ENCODE measurements around the gene ACP4. TPM values are rescaled to one million over a fixed set of nuclear protein-coding genes. Genes with fewer than 3 reads are reported as not detected.
"Not testable (repeated sequence)": the region's sequence is repeated elsewhere in the genome, so short reads cannot be mapped to it uniquely, and the experiment has no call there.

Gene ACP4
- total RNA-seq, 1 donor from 2014 or later, result not detected

DNA sequence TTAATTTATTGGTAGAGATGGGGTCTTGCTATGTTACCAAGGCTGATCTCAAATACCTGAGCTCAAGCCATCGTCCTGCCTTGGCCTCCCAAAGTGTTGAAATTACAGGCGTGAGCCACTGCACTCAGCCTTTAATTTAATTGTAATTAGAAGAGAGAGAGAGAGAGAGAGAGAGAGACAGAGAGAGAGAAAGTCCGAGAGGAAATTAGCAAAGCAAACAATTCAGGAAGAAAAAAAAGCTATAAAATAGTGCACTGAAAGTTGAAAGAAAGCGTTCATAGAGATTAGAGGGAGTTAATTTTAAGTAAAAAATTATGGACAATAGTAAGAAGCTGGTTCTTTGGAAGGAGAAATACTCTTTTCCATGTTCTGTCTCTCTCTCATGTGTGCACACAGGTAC is 13.0 kb upstream of the ACP4 start:
- no peak for DNase-seq

DNA sequence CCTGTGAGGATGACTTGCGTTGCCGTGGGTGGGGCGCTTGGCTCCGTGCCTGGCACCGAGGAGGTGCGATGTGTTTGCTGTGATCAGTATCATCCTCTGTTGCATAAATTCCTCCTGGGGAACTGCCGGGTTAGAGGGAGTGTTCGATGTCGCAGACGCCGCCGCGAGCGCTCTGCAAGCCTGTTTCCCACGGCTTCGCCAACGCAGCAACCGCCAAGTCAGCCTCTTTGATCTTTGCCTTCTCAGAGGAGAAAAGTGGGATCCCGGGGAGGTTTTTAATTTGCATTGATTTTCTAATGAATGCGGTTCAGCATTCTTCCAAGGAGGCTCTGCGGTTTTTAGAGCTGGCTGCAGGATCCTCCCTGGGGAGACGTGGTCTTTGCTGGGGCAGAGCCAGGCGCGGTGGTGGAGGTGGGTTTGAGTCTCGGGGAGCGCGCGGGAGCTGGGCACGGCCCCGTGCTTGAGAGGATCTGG is 12.3 kb upstream of the ACP4 start:
- no peak for DNase-seq

DNA sequence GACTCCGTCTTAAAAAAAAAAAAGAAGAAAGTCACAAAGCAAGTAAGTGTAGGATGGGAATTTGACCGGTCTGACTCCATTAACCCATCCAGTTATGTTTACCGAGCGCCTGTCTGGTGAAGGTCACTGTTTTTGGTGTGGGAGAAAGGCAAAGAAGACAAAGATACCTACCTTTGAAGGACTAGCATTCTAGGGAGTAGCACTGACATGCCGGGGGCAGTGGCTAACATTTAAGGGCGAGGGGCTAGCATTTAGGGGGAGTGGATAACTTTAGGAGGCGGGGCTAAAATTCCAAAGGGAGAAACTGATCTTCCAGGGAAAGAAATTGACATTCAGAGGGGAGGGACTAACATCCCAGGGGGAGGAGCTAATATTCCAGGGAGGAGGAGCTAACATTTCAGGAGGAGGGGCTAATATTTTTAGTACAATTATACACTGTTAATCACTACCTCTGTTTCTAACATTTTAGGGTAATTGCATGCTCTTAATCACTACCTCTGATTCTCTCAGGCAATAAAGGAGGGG is 11.2 kb upstream of the ACP4 start:
- no peak for DNase-seq

DNA sequence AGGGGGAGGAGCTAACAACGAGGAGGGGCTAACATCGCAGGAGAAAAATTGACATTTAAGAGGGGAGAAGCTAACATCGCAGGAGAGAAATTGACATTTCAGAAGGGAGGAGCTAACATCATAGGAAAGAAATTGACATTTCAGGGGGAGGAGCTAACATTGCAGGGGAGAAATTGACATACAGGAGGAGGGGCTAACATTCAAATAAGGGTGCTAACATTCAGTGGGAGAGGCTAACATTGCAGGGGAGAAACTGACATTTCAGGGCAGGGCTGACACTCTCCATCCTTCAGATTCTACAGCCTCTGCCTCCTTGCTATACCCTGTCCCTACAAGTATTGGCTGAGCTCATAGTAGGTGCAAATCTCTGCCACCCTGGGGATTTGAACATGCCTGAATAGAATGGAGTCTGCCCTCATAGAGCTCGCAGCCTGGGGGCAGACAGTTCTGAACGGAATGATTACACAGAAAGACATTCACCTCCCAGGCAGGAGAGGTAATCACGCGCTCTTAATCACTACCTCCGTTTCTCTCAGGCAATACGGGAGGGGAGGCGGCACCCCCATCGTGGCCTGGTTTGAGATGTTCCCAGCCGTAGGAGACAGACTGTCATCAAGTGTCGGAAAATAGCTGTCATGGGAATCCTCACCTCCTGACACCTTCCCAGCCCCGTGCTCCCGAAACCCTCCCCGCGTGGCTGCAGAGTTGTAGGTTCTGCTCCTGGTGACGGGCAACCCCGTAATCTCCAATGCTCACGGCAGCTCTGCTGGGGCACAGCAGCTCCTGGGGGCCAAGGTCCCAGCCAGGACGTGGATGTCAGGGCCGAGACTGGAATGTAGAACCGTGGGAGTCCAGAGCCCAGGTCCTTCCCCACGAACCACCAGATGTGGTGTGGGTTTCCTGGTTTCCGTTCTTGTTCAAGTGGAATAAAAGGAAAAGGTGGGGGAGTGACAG is 10.4 kb upstream of the ACP4 start:
- no peak for DNase-seq

DNA sequence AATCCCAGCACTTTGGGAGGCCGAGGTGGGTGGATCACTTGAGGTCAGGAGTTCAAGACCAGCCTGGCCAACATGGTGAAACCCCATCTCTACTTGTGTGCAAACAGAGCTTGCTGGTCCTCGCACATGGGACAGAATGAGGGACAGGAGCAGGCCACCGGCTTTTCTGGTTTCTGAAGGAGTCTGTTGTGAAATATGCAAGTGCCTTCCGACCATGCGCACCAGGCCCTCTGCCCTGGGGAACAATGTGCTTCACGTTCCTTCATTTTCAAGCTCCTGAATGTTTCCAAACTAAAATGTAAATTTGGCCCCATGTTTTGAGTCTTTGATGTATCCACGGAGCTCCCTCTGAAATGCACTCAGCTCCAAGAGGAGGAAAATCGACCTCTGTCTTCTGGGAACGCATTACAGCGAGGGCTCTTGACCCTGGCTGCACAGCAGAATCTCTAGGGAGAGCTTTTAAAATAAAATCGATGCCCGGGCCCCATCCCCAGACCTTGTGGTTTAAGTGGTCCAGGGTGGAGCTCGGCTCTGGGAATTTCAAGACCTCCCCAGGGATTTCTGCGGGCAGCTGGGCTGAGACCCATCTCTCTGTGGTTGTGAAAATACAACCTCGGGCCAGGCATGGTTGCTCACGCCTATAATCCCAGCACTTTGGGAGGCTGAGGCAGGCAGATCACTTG is 9.3 kb upstream of the ACP4 start:
- DNase-seq, result no peak

DNA sequence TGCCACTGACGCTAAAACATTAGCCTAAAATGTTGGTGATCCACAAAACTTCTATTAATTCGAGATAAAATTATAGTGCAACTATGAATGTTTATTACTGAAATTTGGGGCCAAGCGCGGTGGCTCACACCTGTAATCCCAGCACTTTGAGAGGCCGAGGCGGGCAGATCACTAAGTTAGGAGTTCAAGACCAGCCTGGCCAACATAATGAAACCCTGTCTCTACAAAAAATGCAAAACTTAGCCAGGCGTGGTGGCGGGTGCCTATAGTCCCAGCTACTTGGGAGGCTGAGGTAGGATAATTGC is 6.4 kb upstream of the ACP4 start:
- not testable (repeated sequence) for DNase-seq

GRCh38 chr19:50784710-50785109 is 5.5 kb upstream of the ACP4 start:
- DNase-seq, result no peak

- no peak for DNase-seq
Measured at GRCh38 chr19:50785329-50785728, 4.9 kb upstream of the ACP4 start.

GRCh38 chr19:50790922-50791467 is 780 bp downstream of the ACP4 start:
- DNase-seq, result no peak

DNA sequence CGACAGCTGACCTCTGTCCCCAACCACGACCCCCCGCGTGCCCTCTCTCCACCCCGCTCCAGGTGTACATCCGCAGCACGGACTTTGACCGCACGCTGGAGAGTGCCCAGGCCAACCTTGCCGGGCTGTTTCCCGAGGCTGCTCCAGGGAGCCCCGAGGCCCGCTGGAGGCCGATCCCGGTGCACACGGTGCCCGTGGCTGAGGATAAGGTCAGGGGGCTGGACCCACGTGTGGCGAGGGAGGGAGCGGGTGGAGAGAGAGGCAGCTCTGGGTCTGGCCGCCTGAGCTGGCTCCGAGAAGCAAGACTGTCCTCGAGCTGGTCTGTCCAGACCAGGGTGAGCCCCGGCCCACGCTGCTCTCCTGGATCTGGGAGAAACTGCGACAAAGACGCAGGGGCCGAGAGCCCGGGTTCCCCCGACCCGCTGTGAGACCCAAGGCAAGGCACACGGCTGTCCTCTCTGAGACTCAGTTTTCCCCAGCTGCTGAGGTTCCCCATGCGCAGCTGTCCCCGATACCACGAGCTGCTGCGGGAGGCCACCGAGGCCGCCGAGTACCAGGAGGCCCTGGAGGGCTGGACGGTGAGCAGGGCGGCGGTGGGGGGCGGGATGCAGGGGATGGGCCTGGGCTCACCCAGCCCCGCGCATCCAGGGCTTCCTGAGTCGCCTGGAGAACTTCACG is 1.5 kb downstream of the ACP4 start:
- DNase-seq, result no peak

- no peak for DNase-seq
Measured at GRCh38 chr19:50792272-50793250, 2.3 kb downstream of the ACP4 start.

DNA sequence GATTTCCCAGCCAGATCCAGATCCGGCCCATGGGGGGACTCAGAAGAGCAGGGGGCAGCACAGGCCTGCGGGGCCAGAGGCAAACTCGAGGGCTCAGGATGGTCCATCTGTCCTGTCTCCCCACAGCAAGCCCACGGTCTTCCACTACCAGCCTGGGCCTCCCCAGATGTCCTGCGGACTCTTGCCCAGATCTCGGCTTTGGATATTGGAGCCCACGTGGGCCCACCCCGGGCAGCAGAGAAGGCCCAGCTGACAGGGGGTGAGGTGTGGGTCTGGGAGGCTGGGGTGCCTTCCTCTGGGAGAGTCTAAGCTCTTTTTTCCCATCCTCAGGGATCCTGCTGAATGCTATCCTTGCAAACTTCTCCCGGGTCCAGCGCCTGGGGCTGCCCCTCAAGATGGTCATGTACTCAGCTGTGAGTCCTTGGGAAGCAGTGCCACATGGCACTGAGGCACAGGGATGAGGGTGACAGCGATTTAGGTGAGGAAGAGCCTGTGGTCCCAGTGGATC is 3.4 kb downstream of the ACP4 start:
- no peak for DNase-seq

DNA sequence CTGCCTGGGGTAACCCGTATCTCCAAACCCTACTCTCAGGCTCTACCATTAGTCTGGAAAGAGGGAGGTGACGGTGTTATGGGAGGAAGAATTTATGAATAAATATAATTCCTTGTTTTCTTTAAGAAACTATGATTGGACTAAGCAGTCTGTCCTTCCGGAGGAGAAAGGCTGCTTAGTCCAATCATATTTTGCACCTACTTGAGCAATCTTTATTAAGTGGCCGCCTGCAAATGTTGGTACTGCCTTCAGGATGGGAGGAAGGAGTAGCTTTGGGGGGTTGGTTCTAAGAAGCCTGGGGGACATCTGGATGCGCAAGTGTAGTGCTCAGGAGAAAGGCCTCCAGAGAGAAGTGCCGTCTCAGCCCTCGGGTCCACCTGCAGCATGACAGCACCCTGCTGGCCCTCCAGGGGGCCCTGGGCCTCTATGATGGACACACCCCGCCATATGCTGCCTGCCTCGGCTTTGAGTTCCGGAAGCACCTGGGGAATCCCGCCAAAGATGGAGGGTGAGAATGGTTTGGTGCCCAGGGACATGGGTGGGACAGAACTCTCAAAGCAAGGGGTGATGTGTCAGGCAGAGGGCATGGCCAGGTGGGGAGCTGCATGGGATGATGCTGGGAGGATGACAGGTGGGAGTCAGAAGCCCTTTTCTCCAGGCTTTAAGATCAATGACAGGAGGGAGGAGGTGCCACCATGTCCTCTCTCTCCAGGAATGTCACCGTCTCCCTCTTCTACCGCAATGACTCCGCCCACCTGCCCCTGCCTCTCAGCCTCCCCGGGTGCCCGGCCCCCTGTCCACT is 4.1 kb downstream of the ACP4 start:
- no peak for DNase-seq

DNA sequence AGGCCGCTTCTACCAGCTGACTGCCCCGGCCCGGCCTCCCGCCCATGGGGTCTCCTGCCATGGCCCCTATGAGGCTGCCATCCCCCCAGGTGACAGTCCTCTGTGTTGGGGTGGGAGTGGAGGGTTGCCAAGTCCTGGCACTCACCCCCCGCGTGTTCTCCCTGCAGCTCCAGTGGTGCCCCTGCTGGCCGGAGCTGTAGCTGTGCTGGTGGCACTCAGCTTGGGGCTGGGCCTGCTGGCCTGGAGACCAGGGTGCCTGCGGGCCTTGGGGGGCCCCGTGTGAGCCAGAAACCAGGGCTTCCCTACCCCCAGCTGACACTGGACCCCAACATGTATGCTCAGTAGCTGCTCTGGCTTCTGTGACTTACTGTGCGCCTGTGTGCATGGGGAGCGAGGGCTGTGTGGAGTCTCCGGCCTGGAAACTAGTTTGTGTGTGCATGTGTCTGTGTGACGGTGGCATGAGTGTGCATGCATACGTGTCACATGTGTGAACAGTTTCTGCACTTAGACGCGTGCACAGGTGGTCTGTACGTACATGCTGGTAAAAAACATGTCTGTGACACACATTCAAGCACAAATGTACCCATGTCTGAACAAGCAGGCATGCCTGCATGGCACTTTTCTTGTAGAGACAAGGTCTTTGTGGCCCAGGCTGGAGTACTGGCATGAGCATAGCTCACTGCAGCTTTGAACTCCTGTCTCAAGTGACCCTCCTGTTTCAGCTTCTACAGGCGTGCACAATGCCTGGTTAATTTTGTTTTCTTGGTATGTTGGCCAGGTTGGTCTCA is 4.9 kb downstream of the ACP4 start:
- DNase-seq, result no peak

- DNase-seq, result no peak
Measured at GRCh38 chr19:50795664-50796073, 5.5 kb downstream of the ACP4 start.

DNA sequence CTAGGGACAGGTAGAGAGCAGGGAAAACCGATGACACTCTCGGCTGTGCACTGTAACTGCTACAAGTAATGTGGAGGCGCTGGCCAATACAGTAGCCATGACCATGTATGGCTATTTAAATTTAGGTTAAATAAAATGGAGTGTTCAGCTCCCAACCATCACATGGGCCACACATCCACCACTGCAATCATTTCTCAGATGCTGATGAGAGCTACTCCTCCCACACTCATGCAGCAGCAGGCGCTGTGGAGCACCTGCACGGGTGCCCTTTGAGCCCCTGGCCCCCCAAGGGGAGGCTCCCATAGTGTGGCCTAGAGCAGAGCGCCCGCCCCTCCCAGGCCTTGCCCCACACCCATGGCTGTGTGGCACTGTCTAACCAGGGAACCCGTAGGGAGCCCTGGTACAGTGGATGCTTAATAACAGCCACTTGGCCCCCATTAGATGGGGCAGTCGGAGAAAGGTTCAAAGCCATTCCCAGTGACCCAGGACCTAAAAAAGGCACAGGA is 6.0 kb downstream of the ACP4 start:
- DNase-seq, result no peak

- no peak for DNase-seq
Measured at GRCh38 chr19:50796634-50797428, 6.6 kb downstream of the ACP4 start.

DNA sequence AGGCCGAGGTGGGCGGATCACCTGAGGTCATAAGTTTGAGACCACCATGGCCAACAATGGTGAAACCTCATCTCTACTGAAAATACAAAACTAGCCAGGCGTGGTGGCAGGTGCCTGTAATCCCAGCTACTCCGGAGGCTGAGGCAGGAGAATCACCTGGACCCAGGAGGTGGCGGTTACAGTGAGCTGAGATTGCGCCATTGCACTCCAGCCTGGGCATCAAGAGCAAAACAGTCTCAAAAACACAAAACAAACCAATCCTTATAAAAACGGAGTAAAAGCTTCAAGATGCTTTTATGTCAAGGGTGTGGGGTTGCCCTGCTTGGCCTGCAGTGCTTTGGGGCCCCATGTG is 7.2 kb downstream of the ACP4 start:
- no peak for DNase-seq

All from tongue (tissue), 2 donors.